Activated CD4-positive, alpha-beta T cell treated with anti-CD3 and anti-CD28 coated beads for 4 hours (primary cell): ENCODE results near the gene COX8A.

ENCODE experiments used
- DNase-seq, 2 donors: peaks; one replicate each; pipeline ENCODE4 v3.0.0-alpha.2; 2020

Gene COX8A

GRCh38 chr11:64003807-64004589 lies 29.6 kb downstream of the COX8A start:
- DNase-seq: no peak

DNA sequence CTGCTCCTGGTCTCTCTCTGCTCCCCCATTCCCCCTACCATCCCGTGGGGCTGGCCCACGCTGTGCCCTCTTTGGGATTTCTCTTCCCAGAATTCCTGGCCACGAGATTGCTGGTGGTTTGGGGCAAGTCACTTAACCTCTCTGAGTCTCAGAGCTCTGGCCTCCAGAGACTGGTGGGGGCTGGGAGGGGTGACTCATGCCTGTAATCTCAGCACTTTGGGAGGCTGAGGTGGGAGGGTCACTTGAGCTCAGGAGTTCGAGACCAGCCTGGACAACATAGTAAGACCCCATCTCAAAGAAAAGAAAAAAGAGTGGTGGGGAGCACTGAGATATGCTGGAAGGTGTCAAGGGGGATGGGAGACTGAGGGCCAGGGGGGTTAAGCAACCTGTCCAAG lies 30.2 kb downstream of the COX8A start:
- no peak for DNase-seq

GRCh38 chr11:64005691-64006090 lies 31.3 kb downstream of the COX8A start:
- DNase-seq: no peak

GRCh38 chr11:64006398-64006797 lies 32.0 kb downstream of the COX8A start:
- no peak for DNase-seq

DNA sequence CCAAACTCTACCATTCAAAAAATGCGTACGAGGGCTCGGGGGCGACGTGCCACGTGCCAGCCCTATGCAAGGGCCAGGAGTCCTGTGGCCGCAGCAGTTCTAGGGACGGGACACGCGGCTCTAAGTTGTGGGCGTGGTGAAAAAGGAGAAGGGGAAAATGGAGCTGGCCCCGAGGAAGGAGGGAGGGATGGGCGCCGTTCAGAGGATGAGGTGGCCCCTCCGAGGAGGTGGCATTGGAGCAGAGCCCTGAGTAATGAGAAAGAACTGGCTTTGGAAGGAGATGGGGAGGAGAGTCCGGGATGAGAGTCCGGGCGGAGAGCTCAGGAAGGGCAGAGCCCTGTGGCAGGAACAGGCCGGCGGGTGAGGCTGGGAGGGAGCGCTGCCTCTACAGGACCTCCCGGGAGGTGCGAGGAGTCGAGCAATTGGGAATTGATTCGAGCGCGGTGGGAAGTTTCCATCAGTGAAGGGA lies 32.8 kb downstream of the COX8A start:
- DNase-seq: no peak

- DNase-seq: no peak
Measured at GRCh38 chr11:64007629-64008282, 33.3 kb downstream of the COX8A start.

DNA sequence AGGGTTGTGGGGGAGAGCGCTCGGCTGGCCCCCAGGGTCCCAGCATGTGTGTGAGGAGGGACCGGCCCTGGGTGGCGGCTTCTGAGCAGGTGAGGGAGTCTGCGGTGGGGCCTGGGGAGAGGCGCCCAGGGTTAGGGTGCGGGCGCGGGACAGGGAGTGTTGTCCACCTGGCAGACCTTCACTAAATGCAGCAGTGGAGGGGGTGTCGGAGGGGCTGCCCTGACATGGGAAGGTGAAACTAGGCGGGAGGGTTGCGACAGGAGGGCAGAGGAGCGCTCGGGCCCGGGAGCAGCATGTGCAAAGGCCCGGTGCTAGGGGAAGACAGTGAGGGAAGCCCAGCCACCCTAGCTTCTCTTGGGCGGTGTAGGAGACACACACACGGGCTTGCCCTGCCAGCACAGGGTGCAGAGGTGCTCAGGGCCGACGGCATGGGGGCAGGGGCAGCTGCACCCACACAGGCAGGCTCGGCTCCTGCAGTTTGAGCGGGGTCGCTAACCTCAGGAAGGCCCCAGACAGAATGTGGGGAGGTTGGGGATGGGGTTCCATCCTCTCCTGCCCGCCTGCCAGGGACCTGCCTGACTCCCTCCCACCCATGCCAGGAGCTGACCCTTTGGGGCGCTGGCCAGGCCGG lies 34.0 kb downstream of the COX8A start:
- DNase-seq: no peak

- DNase-seq: no peak
Measured at GRCh38 chr11:64008914-64009633, 34.7 kb downstream of the COX8A start.

DNA sequence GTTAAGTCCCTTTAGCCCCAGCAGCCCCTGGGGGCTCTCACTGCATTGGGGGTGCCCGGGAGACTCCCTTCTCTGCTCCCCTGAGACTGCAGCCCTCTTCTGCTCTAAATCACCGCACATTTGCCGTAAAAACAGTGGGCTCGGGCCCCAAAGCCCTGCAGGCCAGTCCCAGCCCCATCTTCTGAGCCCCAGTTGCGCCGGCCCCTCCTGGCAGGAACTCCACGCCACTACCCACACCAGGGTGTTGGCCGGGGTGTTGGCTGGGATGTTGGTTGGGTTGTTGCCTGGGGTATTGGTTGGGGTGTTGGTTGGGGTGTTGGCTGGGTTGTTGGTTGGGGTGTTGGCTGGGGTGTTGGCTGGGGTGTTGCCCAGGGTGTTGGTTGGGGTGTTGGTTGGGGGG lies 35.3 kb downstream of the COX8A start:
- DNase-seq: no peak

DNA sequence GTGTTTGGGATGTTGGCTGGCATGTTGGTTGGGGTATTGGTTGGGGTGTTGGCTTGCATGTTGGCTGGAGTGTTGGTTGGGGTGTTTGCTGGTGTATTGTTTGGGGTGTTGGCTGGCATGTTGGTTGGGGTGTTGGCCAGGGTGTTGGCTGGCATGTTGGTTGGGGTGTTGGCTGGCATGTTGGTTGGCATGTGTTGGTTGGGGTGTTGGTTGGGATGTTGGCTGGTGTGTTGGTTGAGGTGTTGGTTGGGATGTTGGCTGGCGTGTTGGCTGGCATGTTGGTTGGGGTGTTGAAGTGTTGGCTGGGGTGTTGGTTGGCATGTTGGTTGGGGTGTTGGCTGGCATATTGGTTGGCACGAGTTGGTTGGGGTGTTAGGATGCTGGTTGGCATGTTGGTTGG lies 36.4 kb downstream of the COX8A start:
- no peak for DNase-seq

GRCh38 chr11:64011371-64011770 lies 37.0 kb downstream of the COX8A start:
- DNase-seq: no peak

DNA sequence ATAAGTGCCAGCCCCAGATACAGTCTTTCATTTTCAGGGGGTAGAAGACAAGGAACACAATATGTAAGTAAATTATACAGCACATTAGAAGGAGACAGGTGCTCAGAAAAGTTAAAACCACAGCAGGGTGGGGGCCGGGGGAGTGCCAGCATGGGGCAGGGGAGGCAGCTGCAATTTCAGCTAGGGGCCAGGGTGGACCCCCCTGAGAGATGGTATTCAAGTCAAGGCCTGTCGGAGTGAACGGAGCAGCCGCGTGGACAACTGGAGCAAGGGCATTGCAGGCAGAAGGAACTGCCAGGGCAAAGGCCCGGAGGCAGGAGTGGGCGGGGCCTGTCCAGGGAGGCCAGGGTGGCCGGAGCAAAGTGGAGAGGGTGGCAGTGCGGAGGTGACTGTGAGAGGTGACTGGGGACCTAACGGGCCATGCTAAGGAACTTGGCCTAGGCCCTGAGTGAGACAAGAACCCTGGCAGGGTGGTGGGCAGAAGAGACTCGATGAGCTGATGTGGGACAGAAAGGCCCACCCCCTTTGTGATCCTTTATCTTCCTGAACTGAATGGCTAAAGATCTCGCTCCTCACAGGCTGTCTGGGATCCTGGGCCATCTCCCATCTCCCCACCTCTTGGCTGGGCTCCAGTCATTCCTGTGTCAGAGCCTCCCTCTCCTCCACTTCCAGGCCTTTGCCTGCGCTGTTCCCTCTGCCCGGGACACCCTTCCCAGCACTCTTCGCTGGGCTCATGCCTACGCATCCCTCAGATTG lies 38.9 kb downstream of the COX8A start:
- DNase-seq: no peak

GRCh38 chr11:64014356-64014755 lies 39.9 kb downstream of the COX8A start:
- no peak for DNase-seq

DNA sequence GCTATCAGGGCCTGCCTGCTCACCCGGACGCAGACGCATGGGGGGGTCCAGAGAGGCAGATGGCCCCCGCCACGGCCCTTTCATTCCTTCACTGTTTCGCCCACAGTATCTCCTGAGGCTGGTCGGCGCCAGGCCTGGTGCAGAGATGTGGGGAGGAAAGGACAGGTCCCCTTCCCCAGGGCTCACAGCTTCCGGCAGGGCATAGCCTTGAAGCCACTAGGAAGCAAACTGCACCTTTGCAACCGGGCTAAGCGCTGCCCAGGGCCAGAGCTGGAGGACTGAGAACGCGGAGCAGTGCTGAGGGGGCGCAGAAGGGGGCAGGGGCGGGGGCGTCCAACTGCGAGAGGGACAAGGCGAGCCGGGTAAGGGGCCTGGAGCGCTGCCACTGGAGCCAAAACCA lies 41.1 kb downstream of the COX8A start:
- no peak for DNase-seq

GRCh38 chr11:64015935-64016845 lies 41.8 kb downstream of the COX8A start:
- DNase-seq: no peak

DNA sequence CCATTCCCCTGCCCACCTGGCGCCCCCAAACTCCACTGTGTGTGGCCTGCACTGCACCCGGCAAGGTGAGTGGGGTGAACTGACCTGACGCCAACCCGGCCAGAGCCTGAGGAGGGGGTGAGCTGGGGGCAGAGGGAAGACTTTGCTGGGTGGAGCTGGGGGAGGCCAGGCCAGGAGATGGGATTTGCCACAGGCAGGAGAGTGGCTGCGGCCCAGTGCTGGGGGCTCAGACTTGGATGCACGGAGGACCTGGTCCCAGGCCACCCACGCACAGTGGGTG lies 43.5 kb downstream of the COX8A start:
- no peak for DNase-seq

DNA sequence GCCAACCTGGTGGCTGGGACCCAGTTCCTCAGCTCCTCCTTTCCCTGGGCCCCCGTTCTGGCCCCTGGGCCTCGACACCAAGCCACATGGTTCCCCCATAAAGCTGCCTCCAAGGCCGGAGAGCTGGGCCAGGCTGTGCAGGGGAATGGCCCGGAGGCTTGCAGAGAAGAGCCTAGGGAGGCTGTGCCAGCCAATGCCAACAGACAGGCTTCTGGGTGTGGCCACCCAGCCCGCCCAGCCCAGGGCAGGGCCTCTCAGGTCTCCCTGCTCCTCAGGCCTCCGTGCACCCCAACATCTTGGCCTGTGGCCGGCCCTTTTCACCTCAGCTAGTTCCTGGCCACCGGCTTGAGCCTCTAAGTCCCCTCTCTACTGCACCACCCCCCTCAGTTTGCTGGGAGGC lies 43.9 kb downstream of the COX8A start:
- DNase-seq: no peak

DNA sequence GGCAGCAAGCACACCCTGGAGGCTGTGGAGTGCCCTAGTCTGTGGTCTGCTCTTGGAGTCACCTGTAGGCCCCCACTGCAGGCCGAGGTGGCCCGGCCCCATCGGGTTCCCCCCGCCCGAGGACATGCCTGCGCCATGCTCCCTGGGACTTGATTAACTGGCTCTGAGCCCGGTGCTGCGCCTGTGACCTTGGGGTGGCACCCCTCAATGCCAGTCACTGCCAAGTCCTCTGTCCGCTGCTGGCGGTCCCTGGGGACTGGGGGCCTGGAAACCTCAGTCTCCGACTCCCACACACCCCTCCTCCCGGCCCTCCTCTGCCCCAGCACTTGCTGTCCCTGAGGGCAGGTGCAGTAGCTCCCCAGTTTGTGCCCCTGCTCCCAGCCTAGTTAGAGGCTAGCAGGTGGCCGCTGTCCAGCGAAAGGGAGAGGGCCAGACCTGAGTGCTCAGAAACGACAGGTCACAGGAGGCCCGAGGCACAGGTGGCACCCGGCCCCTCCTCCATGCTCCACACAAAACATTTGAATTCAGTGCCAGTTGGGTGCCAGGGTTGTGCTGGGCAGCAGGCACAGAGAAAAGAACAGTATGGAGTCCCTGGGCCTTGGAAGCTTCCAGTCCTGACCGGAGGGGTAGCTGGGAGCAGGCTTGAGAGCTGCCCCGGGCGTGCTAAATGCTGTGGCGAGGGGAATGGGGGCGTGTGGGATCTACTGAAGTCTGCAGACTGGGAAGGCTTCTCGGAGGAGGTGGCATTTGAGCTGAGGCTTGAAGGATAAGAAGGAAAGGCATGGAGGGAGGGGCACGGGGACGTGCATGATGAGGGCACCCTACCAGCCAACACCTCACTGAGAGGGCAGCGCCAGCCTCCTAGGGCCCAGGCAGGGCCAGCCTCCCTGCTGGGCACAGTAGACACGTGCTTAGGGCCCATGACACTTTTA lies 45.0 kb downstream of the COX8A start:
- no peak for DNase-seq

GRCh38 chr11:64020976-64021756 lies 46.7 kb downstream of the COX8A start:
- DNase-seq: no peak

DNA sequence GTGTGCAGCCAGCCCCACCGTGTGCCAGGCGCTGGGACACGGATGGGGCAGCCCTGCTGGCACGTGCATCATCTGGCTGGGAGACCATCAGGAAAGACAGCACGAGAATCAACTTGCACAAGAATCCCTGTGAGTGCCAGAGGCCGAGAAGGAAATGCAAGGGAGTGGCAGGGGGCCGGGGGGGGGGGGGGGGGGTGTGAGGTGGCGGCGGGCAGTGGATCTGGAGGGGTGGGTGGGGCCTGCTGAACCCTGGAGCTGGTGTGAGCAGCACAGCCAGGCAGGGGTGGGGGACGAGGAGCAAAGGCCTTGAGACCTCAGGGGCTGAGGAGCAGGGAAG lies 47.3 kb downstream of the COX8A start:
- no peak for DNase-seq
